ENCODE results near the gene EPHB6.

DNA sequence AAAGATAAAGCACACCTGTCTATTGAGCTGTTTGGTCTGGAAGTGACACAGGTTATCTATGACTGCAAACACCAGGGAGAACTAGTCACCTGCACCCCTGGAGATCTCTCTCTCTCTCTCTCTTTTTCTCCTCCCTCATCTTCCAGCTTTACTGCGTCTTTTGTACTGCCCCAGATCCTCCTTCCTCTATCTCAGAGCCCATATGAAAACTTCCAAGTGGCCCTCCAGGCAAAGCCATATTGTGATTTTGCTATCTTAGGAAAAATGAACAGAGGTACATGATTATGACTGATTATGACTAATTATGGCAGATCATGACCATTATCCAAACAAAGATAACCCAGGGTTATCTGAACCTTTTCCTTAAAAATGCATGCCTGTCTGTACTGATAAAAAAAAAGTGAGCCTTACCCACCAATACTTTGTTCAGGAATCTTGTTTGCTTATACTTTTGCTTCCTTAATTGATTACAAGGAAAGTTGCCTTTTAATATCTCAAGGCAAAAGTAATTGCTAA is 12.6 kb upstream of the EPHB6 start:
- TF ChIP-seq CTCF (IDR thresholded peaks at IDR 0.05) (no peak), POLR2A (IDR thresholded peaks at IDR 0.05) (no peak)

Measured in lower leg skin (tissue), 3 donors.